H1 (cell line): ENCODE results near the gene PRKCZ. TPM values are rescaled to one million over a fixed set of nuclear protein-coding genes. Genes with fewer than 3 reads are reported as not detected.

ENCODE experiments used
- CTCF ChIA-PET: fragments of 300-600 bp; sonication (Branson Sonifier 250); formaldehyde crosslinking; loops from one replicate; lab custom pipeline; 2021; ENCODE audit not compliant: partially characterized antibody; lab: Charles Lee
- POLR2A ChIA-PET: fragments of 300-600 bp; sonication (Branson Sonifier 250); formaldehyde crosslinking; loops from one replicate; lab custom pipeline; 2021; ENCODE audit warnings: inconsistent platforms; ENCODE audit not compliant: partially characterized antibody; lab: Charles Lee
- DNase-seq, 2 experiments: peaks; one replicate each; pipeline versions ENCODE4 v3.0.0 to v3.0.0-alpha.2; 2010 to 2022; ENCODE audit warnings: low spot score in 2 of 2, low read depth in 1 of 2, mixed read lengths in 1 of 2
- FAIRE-seq: peaks from 2 replicates; lab custom pipeline; 2011; peaks lifted over from hg19 to GRCh38; lab: Jason Lieb, UNC
- H2AFZ ChIP-seq: 2 replicates; pipeline ENCODE4 v1.8.1; 2012; ENCODE audit warnings: low read length, inconsistent platforms
- H2AK5ac ChIP-seq: 2 replicates; pipeline ENCODE4 v1.6.1; 2013; ENCODE audit warnings: low read depth, low read length
- H2BK120ac ChIP-seq: replicated peaks from 2 replicates; pipeline ENCODE3; 2013; ENCODE audit warnings: low read depth, low read length, inconsistent platforms
- H2BK12ac ChIP-seq: 2 replicates; pipeline ENCODE4 v1.6.1; 2013; ENCODE audit warnings: low read depth, low read length
- H2BK15ac ChIP-seq: 2 replicates; pipeline ENCODE4 v1.6.1; 2013; ENCODE audit warnings: low read length
- H2BK20ac ChIP-seq: 2 replicates; pipeline ENCODE4 v1.6.1; 2013; ENCODE audit warnings: low read length
- H2BK5ac ChIP-seq: 2 replicates; pipeline ENCODE4 v1.6.1; 2013; ENCODE audit warnings: low read depth, low read length
- H3K14ac ChIP-seq: 2 replicates; pipeline ENCODE4 v1.6.1; 2013; ENCODE audit warnings: inconsistent platforms; ENCODE audit not compliant: insufficient read length
- H3K18ac ChIP-seq: 2 replicates; pipeline ENCODE4 v1.6.1; 2013; ENCODE audit warnings: low read length; ENCODE audit errors: extremely low read depth
- H3K23ac ChIP-seq: 2 replicates; pipeline ENCODE4 v1.6.1; 2013; ENCODE audit warnings: inconsistent platforms; ENCODE audit not compliant: insufficient read length
- H3K23me2 ChIP-seq: 2 replicates; pipeline ENCODE4 v1.6.1; 2013; ENCODE audit warnings: low read depth, low read length
- H3K27ac ChIP-seq: 2 replicates; pipeline ENCODE4 v1.6.1; 2011; ENCODE audit warnings: low read depth, low read length, inconsistent platforms
- H3K27me3 ChIP-seq, 4 experiments: replicated peaks in 1 of 4; 1 replicate in 1 of 4; 2 replicates in 3 of 4; pipeline versions ENCODE4 v1.6.1 to v1.8.1; 2011 to 2013; ENCODE audit warnings: low read length in 3 of 4, mild to moderate bottlenecking in 3 of 4, inconsistent platforms in 2 of 4, mixed read lengths in 2 of 4, moderate library complexity in 1 of 4; ENCODE audit not compliant: control insufficient read depth in 3 of 4, insufficient read depth in 3 of 4; ENCODE audit errors: extremely low read depth in 1 of 4
- H3K36me3 ChIP-seq, 4 experiments: 2 replicates each; pipeline versions ENCODE4 v1.6.1 to v1.8.1; 2011 to 2013; ENCODE audit warnings: mild to moderate bottlenecking in 4 of 4, low read length in 3 of 4, moderate library complexity in 2 of 4, control low read depth in 1 of 4, inconsistent platforms in 1 of 4; ENCODE audit not compliant: insufficient read depth in 4 of 4, control insufficient read depth in 2 of 4
- H3K4ac ChIP-seq: replicated peaks from 2 replicates; pipeline ENCODE3; 2013; ENCODE audit warnings: low read length, low read depth, mixed read lengths, inconsistent platforms; ENCODE audit not compliant: insufficient read length
- H3K4me1 ChIP-seq, 4 experiments: replicated peaks in 1 of 4; 1 replicate in 1 of 4; 2 replicates in 3 of 4; pipeline versions ENCODE4 v1.6.1 to v1.8.1; 2011 to 2013; ENCODE audit warnings: low read length in 3 of 4, inconsistent platforms in 2 of 4, mixed read lengths in 1 of 4; ENCODE audit not compliant: insufficient read depth in 4 of 4, control insufficient read depth in 3 of 4
- H3K4me2 ChIP-seq, 2 experiments: 2 replicates each; pipeline versions ENCODE4 v1.6.1 to v1.8.1; 2011 to 2013; ENCODE audit warnings: low read depth in 2 of 2, low read length in 2 of 2, control low read depth in 1 of 2, inconsistent platforms in 1 of 2, mild to moderate bottlenecking in 1 of 2; ENCODE audit not compliant: insufficient read depth in 1 of 2
- H3K4me3 ChIP-seq, 4 experiments: fragments of 200-600, 300-600 bp in 1 of 4; sonication (generic), shearing (Covaris generic), sonication (Bioruptor Twin) in 1 of 4; 2 replicates each; pipeline versions ENCODE4 v1.5.1 to v1.8.1; 2011 to 2016; ENCODE audit warnings: low read length in 4 of 4, low read depth in 3 of 4, control low read depth in 2 of 4, inconsistent platforms in 2 of 4, mild to moderate bottlenecking in 2 of 4, mixed read lengths in 1 of 4, moderate library complexity in 1 of 4; ENCODE audit not compliant: insufficient read depth in 2 of 4; ENCODE audit errors: extremely low read depth in 1 of 4
- H3K56ac ChIP-seq: replicated peaks from 2 replicates; pipeline ENCODE3; 2013; ENCODE audit warnings: low read depth, mild to moderate bottlenecking, mixed read lengths, low read length, inconsistent platforms; ENCODE audit not compliant: insufficient read length
- H3K79me1 ChIP-seq: 2 replicates; pipeline ENCODE4 v1.6.1; 2013; ENCODE audit warnings: low read depth, low read length, control low read depth
- H3K79me2 ChIP-seq, 2 experiments: 2 replicates each; pipeline versions ENCODE4 v1.6.1 to v1.8.1; 2012 to 2013; ENCODE audit warnings: low read length in 2 of 2, mild to moderate bottlenecking in 2 of 2, inconsistent platforms in 1 of 2; ENCODE audit not compliant: insufficient read depth in 2 of 2, control insufficient read depth in 1 of 2
- H3K9ac ChIP-seq, 4 experiments: replicated peaks in 1 of 4; 1 replicate in 1 of 4; 2 replicates in 3 of 4; pipeline versions ENCODE4 v1.6.1 to v1.8.1; 2011 to 2013; ENCODE audit warnings: low read depth in 3 of 4, low read length in 3 of 4, control low read depth in 2 of 4, mild to moderate bottlenecking in 2 of 4, moderate library complexity in 2 of 4, inconsistent platforms in 1 of 4; ENCODE audit errors: extremely low read depth in 1 of 4
- H3K9me3 ChIP-seq, 2 experiments: 2 replicates each; pipeline versions ENCODE4 v1.6.1 to v1.8.1; 2012 to 2013; ENCODE audit warnings: mild to moderate bottlenecking in 2 of 2, moderate library complexity in 2 of 2, control low read depth in 1 of 2, inconsistent platforms in 1 of 2, low read depth in 1 of 2, low read length in 1 of 2, mixed read lengths in 1 of 2; ENCODE audit not compliant: insufficient read depth in 2 of 2
- H4K20me1 ChIP-seq, 2 experiments: replicated peaks in 1 of 2; 2 replicates each; pipeline versions ENCODE3 to v1.8.1; 2011 to 2013; ENCODE audit warnings: inconsistent platforms in 2 of 2, low read length in 2 of 2, mild to moderate bottlenecking in 1 of 2; ENCODE audit not compliant: insufficient read depth in 2 of 2, control insufficient read depth in 1 of 2
- H4K5ac ChIP-seq: 2 replicates; pipeline ENCODE4 v1.6.1; 2013; ENCODE audit warnings: low read length, low read depth, mixed read lengths, inconsistent platforms; ENCODE audit not compliant: insufficient read length
- H4K8ac ChIP-seq: 2 replicates; pipeline ENCODE4 v1.8.0; 2013; ENCODE audit warnings: mild to moderate bottlenecking, moderate library complexity, low read length, inconsistent platforms; ENCODE audit not compliant: insufficient read depth; ENCODE audit errors: extremely low read depth
- H4K91ac ChIP-seq: replicated peaks from 2 replicates; pipeline ENCODE3; 2013; ENCODE audit warnings: low read length, mixed read lengths, inconsistent platforms; ENCODE audit not compliant: insufficient read length
- CREB1 ChIP-seq: IDR thresholded peaks from 2 replicates; pipeline ENCODE4 v1.6.1; 2012; ENCODE audit warnings: inconsistent platforms
- CTBP2 ChIP-seq: IDR thresholded peaks from 2 replicates; pipeline ENCODE4 v1.7.0; 2011; ENCODE audit warnings: borderline replicate concordance, mild to moderate bottlenecking, moderate library complexity, mixed read lengths, low read length; ENCODE audit not compliant: insufficient read depth, insufficient read length
- EGR1 ChIP-seq: IDR thresholded peaks from 2 replicates; pipeline ENCODE4 v1.6.1; 2011; ENCODE audit warnings: low read depth, low read length, borderline replicate concordance
- HDAC6 ChIP-seq: IDR thresholded peaks from one replicate; pipeline ENCODE4 v1.7.1; 2012; ENCODE audit warnings: low read depth, mild to moderate bottlenecking, inconsistent platforms, low read length, moderate library complexity
- KDM4A ChIP-seq: IDR thresholded peaks from one replicate; pipeline ENCODE4 v1.7.1; 2012; ENCODE audit warnings: low read depth, mild to moderate bottlenecking, moderate library complexity, low read length, inconsistent platforms; ENCODE audit not compliant: severe bottlenecking
- MAX ChIP-seq: IDR thresholded peaks from 2 replicates; pipeline ENCODE4 v1.6.1; 2012; ENCODE audit warnings: inconsistent platforms
- NRF1 ChIP-seq: IDR thresholded peaks from 2 replicates; pipeline ENCODE4 v1.6.1; 2011; ENCODE audit warnings: mild to moderate bottlenecking, low read depth, low read length, improper control_type of control experiment
- POLR2AphosphoS5 ChIP-seq: IDR thresholded peaks from 2 replicates; pipeline ENCODE4 v1.6.1; 2011; ENCODE audit warnings: low read depth, low read length
- RBBP5 ChIP-seq: IDR thresholded peaks from 2 replicates; pipeline ENCODE4 v1.7.1; 2012; ENCODE audit warnings: low read depth, mild to moderate bottlenecking, inconsistent platforms, low read length, moderate library complexity, borderline replicate concordance
- SUZ12 ChIP-seq: fragments of 200-600 bp; sonication (generic); IDR thresholded peaks from 2 replicates; pipeline ENCODE4 v1.6.1; 2012; ENCODE audit warnings: mild to moderate bottlenecking, inconsistent platforms, low read length, moderate library complexity, mixed read lengths
- TAF1 ChIP-seq: IDR thresholded peaks from 2 replicates; pipeline ENCODE4 v1.6.1; 2011; ENCODE audit warnings: mild to moderate bottlenecking, low read depth, low read length
- USF2 ChIP-seq: IDR thresholded peaks from 2 replicates; pipeline ENCODE4 v1.6.1; 2011; ENCODE audit warnings: low read length, improper control_type of control experiment
- YY1 ChIP-seq: IDR thresholded peaks from 2 replicates; pipeline ENCODE4 v1.6.1; 2011; ENCODE audit warnings: low read depth, mild to moderate bottlenecking, low read length
- WGBS, 2 experiments: shearing (Covaris generic) in 1 of 2; methylation state at CpG; one replicate each; pipeline versions ENCODE4 v1.1.6 to v1.1.7; 2013 to 2015; ENCODE audit warnings: low lambda C conversion rate in 2 of 2, mixed read lengths in 2 of 2, inconsistent platforms in 1 of 2, low coverage in 1 of 2, missing lambda C conversion rate in 1 of 2; ENCODE audit not compliant: insufficient replicate concordance in 2 of 2, insufficient coverage in 1 of 2, insufficient read length in 1 of 2; ENCODE audit errors: extremely low coverage in 1 of 2, missing lambda C conversion rate in 1 of 2; 5-methylcytosine and 5-hydroxymethylcytosine counted together
- polyA plus RNA-seq, 7 experiments: library from polyadenylated mRNA; depleted of rRNA in 3 of 7; stranded (reverse) in 5 of 7; unstranded in 2 of 7; fragments of >200 nt in 5 of 7; fragments of 200-250 nt in 2 of 7; gene quantifications; 1 replicate in 5 of 7; 2 replicates in 1 of 7; 4 replicates in 1 of 7; pipeline versions ENCODE4 v1.2.1 to v1.2.3, GENCODE V29; 2011 to 2013; ENCODE audit warnings: missing spikeins in 2 of 7, mixed read lengths in 2 of 7
- total RNA-seq: library from RNA; stranded (reverse); fragmentation: NEBNext Ultra II Directional; extraction: Animal tissue kit (Norgen Biotek cat#: 25700); gene quantifications from 2 replicates; pipeline ENCODE4 v1.2.1, GENCODE V29; 2021

The PRKCZ gene
- total and polyA plus RNA-seq, 2 of the 8 experiments (the other 6 are each of a cell fraction or from before 2014, with no cell fraction given) = 37.4 to 45.1 TPM

DNA sequence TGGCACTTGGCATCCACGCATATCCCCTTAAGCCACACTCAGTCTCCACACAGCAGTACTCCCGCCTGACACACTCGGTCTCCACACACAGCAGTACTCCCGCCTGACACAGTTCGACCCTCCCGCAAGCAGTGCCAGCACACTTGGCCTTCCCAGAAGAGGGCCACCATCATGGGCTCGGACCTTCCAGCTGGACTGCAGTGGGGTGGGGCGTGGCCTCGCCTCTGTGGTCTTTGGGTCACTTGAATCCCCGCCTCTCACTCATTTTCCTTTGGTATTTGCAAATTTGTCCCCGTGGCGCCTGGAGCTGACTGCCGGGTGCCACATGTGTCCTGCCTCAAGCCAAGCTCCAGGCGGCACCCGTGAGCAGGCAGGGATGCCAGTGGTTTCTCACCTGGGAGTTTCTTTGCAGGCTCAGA is 80.7 kb downstream of the PRKCZ start:
- H3K18ac ChIP-seq = no peak overlapping the region; the same call in 1 of the 2 replicates
- CTCF ChIA-PET = interaction anchor here (0.7 to 6.3 kb wide), 6 partner anchors 9 to 87 kb away, joined by 3 to 51 read pairs (median 6); no protein-coding TSS in a partner anchor
- TF ChIP-seq YY1 (no peak), SUZ12 (no peak), EGR1 (no peak), HDAC6 (no peak), KDM4A (no peak), RBBP5 (no peak), USF2 (no peak), MAX (no peak), POLR2AphosphoS5 (no peak), CREB1 (no peak), CTBP2 (no peak), NRF1 (no peak), TAF1 (no peak)

More for the DNA sequence above, 80.7 kb downstream of the PRKCZ start:
- POLR2A ChIA-PET = no interaction called here
- no peak overlapping the region for H3K23ac ChIP-seq
- H2BK12ac ChIP-seq = no peak overlapping the region
- H4K5ac ChIP-seq = no peak overlapping the region
- no peaks in the 10 kb centered on the region for H3K9me3 ChIP-seq
- H3K4ac ChIP-seq = no peak overlapping the region
- no peak overlapping the region for H2BK20ac ChIP-seq
- no peak overlapping the region for H2BK120ac ChIP-seq
- no peak overlapping the region for H2AK5ac ChIP-seq
- 89% methylated on average over 15 of the region's 15 CpGs; no CpG with 5 or more reads in 1 of the 2 experiments for WGBS, 2 experiments
- no peak overlapping the region for H2AFZ ChIP-seq
- peaks cover 0 to 21% (median 13%) of the 10 kb centered on the region in 4 experiments; a peak in 6 of 7 replicates for H3K4me1 ChIP-seq
- peaks cover 2 to 10% of the 10 kb centered on the region in 2 experiments for H4K20me1 ChIP-seq
- H3K56ac ChIP-seq = no peak overlapping the region
- no peak overlapping the region for H3K4me2 ChIP-seq
- peaks cover 2% of the 10 kb centered on the region; the same call in 1 of the 2 replicates for H3K23me2 ChIP-seq
- no peak overlapping the region for H3K14ac ChIP-seq
- H3K9ac ChIP-seq = no peak overlapping the region
- peaks cover 8% of the 10 kb centered on the region; the same call in 1 of the 2 replicates for H3K79me1 ChIP-seq
- H3K79me2 ChIP-seq = peaks cover 0 to 5% of the 10 kb centered on the region in 2 experiments; a peak in 1 of 4 replicates
- FAIRE-seq (no peak), DNase-seq (no peak)
- no peak overlapping the region for H2BK15ac ChIP-seq
- no peak overlapping the region; the same call in 1 of the 2 replicates for H4K8ac ChIP-seq
- no peaks in the 10 kb centered on the region for H3K27me3 ChIP-seq
- no peak overlapping the region for H4K91ac ChIP-seq
- H3K4me3 ChIP-seq = no peak overlapping the region
- H3K36me3 ChIP-seq = no peaks in the 10 kb centered on the region
- H3K27ac ChIP-seq = no peak overlapping the region
- H2BK5ac ChIP-seq = no peak overlapping the region
